PFSK-1 (cell line): Measurements from ENCODE around the gene RAB34.

Experiments
- FOXP2 ChIP-seq: optimal IDR thresholded peaks from 2 replicates; pipeline ENCODE3; 2011; ENCODE audit warnings: borderline replicate concordance, control low read depth, inconsistent platforms; ENCODE audit not compliant: insufficient read depth; ENCODE audit errors: extremely low read length, extremely low read depth
- POLR2AphosphoS5 ChIP-seq: IDR thresholded peaks from 2 replicates; pipeline ENCODE4 v1.6.1; 2012; ENCODE audit warnings: low read depth, mild to moderate bottlenecking, control low read depth, low read length, moderate library complexity
- REST ChIP-seq, 2 experiments: IDR thresholded peaks; 2 replicates each; pipeline versions ENCODE4 v1.6.1 to v1.8.0; 2011 to 2012; ENCODE audit warnings: low read depth in 2 of 2, low read length in 2 of 2, control low read depth in 1 of 2, inconsistent platforms in 1 of 2, mild to moderate bottlenecking in 1 of 2, moderate library complexity in 1 of 2; ENCODE audit not compliant: insufficient read depth in 1 of 2
- SIN3A ChIP-seq: IDR thresholded peaks from 2 replicates; pipeline ENCODE4 v1.6.1; 2012; ENCODE audit warnings: mild to moderate bottlenecking, low read length, moderate library complexity, borderline replicate concordance; ENCODE audit not compliant: insufficient read depth
- TAF1 ChIP-seq: IDR thresholded peaks from 2 replicates; pipeline ENCODE4 v1.6.1; 2012; ENCODE audit warnings: low read length, control low read depth, borderline replicate concordance; ENCODE audit not compliant: insufficient read depth

Gene RAB34

GRCh38 chr17:28748852-28749515, 31.3 kb upstream of the RAB34 start:
- TF ChIP-seq FOXP2 (no peak), POLR2AphosphoS5 (no peak), SIN3A (no peak), TAF1 (no peak), REST (IDR thresholded peaks at IDR 0.05; ENCODE audit: insufficient read depth in 1 of 2, low read depth in 2 of 2, low read length in 2 of 2) (no peak)

- TF ChIP-seq TAF1: no peak
- TF ChIP-seq FOXP2: no peak
- TF ChIP-seq REST (IDR thresholded peaks at IDR 0.05; ENCODE audit: insufficient read depth in 1 of 2, low read depth in 2 of 2, low read length in 2 of 2): no peak
- no peak for TF ChIP-seq SIN3A
- TF ChIP-seq POLR2AphosphoS5: no peak
These were observed 30.4 kb upstream of the RAB34 start for GRCh38 chr17:28747801-28748750.

GRCh38 chr17:28747051-28747691, 29.5 kb upstream of the RAB34 start:
- TF ChIP-seq REST (IDR thresholded peaks at IDR 0.05; ENCODE audit: insufficient read depth in 1 of 2, low read depth in 2 of 2, low read length in 2 of 2) (no peak), TAF1 (no peak), POLR2AphosphoS5 (no peak), SIN3A (no peak)

GRCh38 chr17:28746611-28747050, 29.0 kb upstream of the RAB34 start:
- TF ChIP-seq FOXP2 (no peak), TAF1 (no peak), SIN3A (no peak), POLR2AphosphoS5 (no peak)

- TF ChIP-seq TAF1 (no peak), FOXP2 (no peak), REST (IDR thresholded peaks at IDR 0.05; ENCODE audit: insufficient read depth in 1 of 2, low read depth in 2 of 2, low read length in 2 of 2) (no peak), SIN3A (no peak), POLR2AphosphoS5 (no peak)
These were observed 28.2 kb upstream of the RAB34 start for GRCh38 chr17:28745786-28746411.
